BJ (cell line): ENCODE measurements around the gene PTH. TPM values are rescaled to one million over a fixed set of nuclear protein-coding genes. Genes with fewer than 3 reads are reported as not detected.

Source experiments
- CTCF ChIA-PET: fragments of 350-600 bp; formaldehyde crosslinking; extraction: SDS; loops from one replicate; lab custom pipeline; 2021; ENCODE audit warnings: antibody characterized with exemption, inconsistent platforms; lab: Yijun Ruan, JAX
- POLR2A ChIA-PET: fragments of 300-600 bp; sonication (Branson Sonifier 250); formaldehyde crosslinking; extraction: SDS; loops from one replicate; lab custom pipeline; 2021; ENCODE audit warnings: antibody characterized with exemption; lab: Charles Lee
- DNase-seq: peaks from one replicate; pipeline ENCODE4 v3.0.0-alpha.2; 2011; ENCODE audit warnings: low read depth
- H3K27me3 ChIP-seq: 2 replicates; pipeline ENCODE4 v1.6.0; 2011; ENCODE audit warnings: low read length; ENCODE audit not compliant: control insufficient read depth, insufficient read depth
- H3K36me3 ChIP-seq: 2 replicates; pipeline ENCODE4 v1.5.1; 2011; ENCODE audit warnings: low read length; ENCODE audit not compliant: control insufficient read depth, insufficient read depth
- H3K4me3 ChIP-seq: 2 replicates; pipeline ENCODE4 v1.5.1; 2011; ENCODE audit warnings: low read depth, mild to moderate bottlenecking, control low read depth, low read length
- CTCF ChIP-seq: IDR thresholded peaks from 2 replicates; pipeline ENCODE4 v1.5.1; 2011; ENCODE audit warnings: low read depth, mild to moderate bottlenecking, control low read depth, inconsistent platforms, low read length, moderate library complexity; ENCODE audit not compliant: insufficient read depth
- polyA plus RNA-seq: library from polyadenylated mRNA; depleted of rRNA; stranded (reverse); fragments of >200 nt; gene quantifications from 2 replicates; pipeline ENCODE4 v1.2.3, GENCODE V29; 2011

The PTH gene
- polyA plus RNA-seq, 1 experiment = not detected

GRCh38 chr11:13503393-13503792 lies 7.6 kb upstream of the PTH start:
- POLR2A ChIA-PET = no interaction called here
- CTCF ChIA-PET = interaction anchor here (1.2 kb wide), 1 partner anchor 9 kb away, joined by 3 read pairs; no protein-coding TSS in a partner anchor
- no peak for TF ChIP-seq CTCF
- DNase-seq = no peak
- Histone ChIP-seq H3K27me3 (peaks cover 2% of the 10 kb centered on the region; the same call in 1 of the 2 replicates), H3K36me3 (no peaks in the 10 kb centered on the region), H3K4me3 (no peak overlapping the region)

- DNase-seq = no peak
- H3K4me3 ChIP-seq = no peak overlapping the region
- CTCF ChIA-PET = interaction anchor here (1.1 kb wide), 1 partner anchor 15 kb away, joined by 3 read pairs; no protein-coding TSS in a partner anchor
- no peaks in the 10 kb centered on the region for H3K36me3 ChIP-seq
- POLR2A ChIA-PET = no interaction called here
- no peak for TF ChIP-seq CTCF
- H3K27me3 ChIP-seq = peaks cover 4% of the 10 kb centered on the region; the same call in 1 of the 2 replicates
Measured at GRCh38 chr11:13502492-13502891, 6.7 kb upstream of the PTH start.

GRCh38 chr11:13494051-13494450 lies 1.7 kb downstream of the PTH start:
- H3K4me3 ChIP-seq = no peak overlapping the region
- ChIA-PET CTCF (no interaction called here), POLR2A (no interaction called here)
- H3K27me3 ChIP-seq = peaks cover 6% of the 10 kb centered on the region; the same call in 1 of the 2 replicates
- TF ChIP-seq CTCF = no peak
- H3K36me3 ChIP-seq = no peaks in the 10 kb centered on the region
- no peak for DNase-seq

- POLR2A ChIA-PET = interaction anchor here (0.6 kb wide), 1 partner anchor 89 kb away, joined by 5 read pairs; no protein-coding TSS in a partner anchor
- H3K4me3 ChIP-seq = no peak overlapping the region
- H3K36me3 ChIP-seq = no peaks in the 10 kb centered on the region
- DNase-seq = no peak
- H3K27me3 ChIP-seq = no peaks in the 10 kb centered on the region
- CTCF ChIA-PET = interaction anchor here (0.7 to 1.5 kb wide), 5 partner anchors 9 to 190 kb away, joined by 3 to 4 read pairs (median 4); partner anchors contain the start of gene PTH
- TF ChIP-seq CTCF = peak; percentile 41
Measured at GRCh38 chr11:13487661-13488030, 8.2 kb downstream of the PTH start.

GRCh38 chr11:13486926-13487660 lies 8.7 kb downstream of the PTH start:
- ChIA-PET CTCF (interaction anchor here (0.6 to 1.5 kb wide), 6 partner anchors 9 to 470 kb away, joined by 3 to 4 read pairs (median 4); partner anchors contain the start of gene PTH), POLR2A (interaction anchor here (0.6 kb wide), 1 partner anchor 89 kb away, joined by 5 read pairs; no protein-coding TSS in a partner anchor)
- no peak for DNase-seq
- TF ChIP-seq CTCF = peak; percentile 43
- Histone ChIP-seq H3K27me3 (no peaks in the 10 kb centered on the region), H3K36me3 (no peaks in the 10 kb centered on the region), H3K4me3 (no peak overlapping the region)
